ENCODE measurements around the gene PPM1F. TPM values are rescaled to one million over a fixed set of nuclear protein-coding genes. Genes with fewer than 3 reads are reported as not detected.

PPM1F gene
- total and polyA plus RNA-seq, 2 donors (not counting 1 experiment from before 2014, with no cell fraction given) = 12.5 to 37.0 TPM

DNA sequence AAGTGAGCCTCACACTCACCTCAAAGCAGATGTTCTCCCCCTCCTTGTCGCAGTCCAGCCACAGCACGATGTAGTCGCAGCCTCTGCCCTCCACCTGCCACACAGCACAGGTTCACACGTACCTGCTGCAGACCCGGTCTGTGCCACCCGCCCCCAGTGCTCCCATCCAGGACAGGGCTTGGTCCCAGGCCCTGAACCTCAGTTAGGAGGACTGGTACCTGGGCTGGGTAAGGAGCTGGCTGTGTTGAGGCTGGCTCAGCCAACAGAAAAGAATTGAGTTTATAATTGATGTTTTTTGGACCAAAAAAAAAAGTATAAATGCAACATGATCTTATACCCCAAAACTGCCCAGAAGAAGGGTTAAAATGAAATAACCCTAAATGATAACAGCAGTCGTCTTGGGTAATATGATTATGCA lies 19.2 kb upstream of the PPM1F start:
- no peaks in the 10 kb centered on the region for H3K9me3 ChIP-seq (ENCODE audit: control insufficient read depth, insufficient read depth, low read depth, low read length)
- DNase-seq (ENCODE audit: low read depth in 2 of 2) = no peak
- no peaks in the 10 kb centered on the region for H3K27me3 ChIP-seq (ENCODE audit: control insufficient read depth, insufficient read depth, low read length)
- no peak overlapping the region for H3K27ac ChIP-seq (ENCODE audit: insufficient read depth, low read length)
- H4K20me1 ChIP-seq (ENCODE audit: control insufficient read depth, extremely low read depth, insufficient read depth, low read length) = no peaks in the 10 kb centered on the region
- no peak overlapping the region for H3K4me2 ChIP-seq (ENCODE audit: extremely low read depth, insufficient read depth, low read length)
- H2AFZ ChIP-seq (ENCODE audit: low read length) = no peak overlapping the region
- peaks cover 41% of the 10 kb centered on the region for H3K36me3 ChIP-seq (ENCODE audit: control insufficient read depth, insufficient read depth, low read length)
- no peaks in the 10 kb centered on the region for H3K4me1 ChIP-seq (ENCODE audit: control insufficient read depth, extremely low read depth, insufficient read depth, low read length)
- H3K4me3 ChIP-seq (replicated peaks in 1 of 4; ENCODE audit: control extremely low read depth in 1 of 4, insufficient read depth in 1 of 4, low read depth in 3 of 4, low read length in 4 of 4) = no peak overlapping the region
- no peak for TF ChIP-seq EZH2 (IDR thresholded peaks at IDR 0.05; ENCODE audit: low read length, missing control alignments)
- TF ChIP-seq, protein P1, sequence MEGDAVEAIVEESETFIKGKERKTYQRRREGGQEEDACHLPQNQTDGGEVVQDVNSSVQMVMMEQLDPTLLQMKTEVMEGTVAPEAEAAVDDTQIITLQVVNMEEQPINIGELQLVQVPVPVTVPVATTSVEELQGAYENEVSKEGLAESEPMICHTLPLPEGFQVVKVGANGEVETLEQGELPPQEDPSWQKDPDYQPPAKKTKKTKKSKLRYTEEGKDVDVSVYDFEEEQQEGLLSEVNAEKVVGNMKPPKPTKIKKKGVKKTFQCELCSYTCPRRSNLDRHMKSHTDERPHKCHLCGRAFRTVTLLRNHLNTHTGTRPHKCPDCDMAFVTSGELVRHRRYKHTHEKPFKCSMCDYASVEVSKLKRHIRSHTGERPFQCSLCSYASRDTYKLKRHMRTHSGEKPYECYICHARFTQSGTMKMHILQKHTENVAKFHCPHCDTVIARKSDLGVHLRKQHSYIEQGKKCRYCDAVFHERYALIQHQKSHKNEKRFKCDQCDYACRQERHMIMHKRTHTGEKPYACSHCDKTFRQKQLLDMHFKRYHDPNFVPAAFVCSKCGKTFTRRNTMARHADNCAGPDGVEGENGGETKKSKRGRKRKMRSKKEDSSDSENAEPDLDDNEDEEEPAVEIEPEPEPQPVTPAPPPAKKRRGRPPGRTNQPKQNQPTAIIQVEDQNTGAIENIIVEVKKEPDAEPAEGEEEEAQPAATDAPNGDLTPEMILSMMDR (conservative IDR thresholded peaks at IDR 0.05 in 1 of 2, IDR thresholded peaks at IDR 0.05 in 1 of 2; ENCODE audit: low read depth in 1 of 2, low read length in 2 of 2) = no peak
- H3K79me2 ChIP-seq (ENCODE audit: control insufficient read depth, insufficient read depth, low read length) = peaks cover 5% of the 10 kb centered on the region
- H3K9ac ChIP-seq (ENCODE audit: insufficient read depth, low read length) = no peak overlapping the region

DNA sequence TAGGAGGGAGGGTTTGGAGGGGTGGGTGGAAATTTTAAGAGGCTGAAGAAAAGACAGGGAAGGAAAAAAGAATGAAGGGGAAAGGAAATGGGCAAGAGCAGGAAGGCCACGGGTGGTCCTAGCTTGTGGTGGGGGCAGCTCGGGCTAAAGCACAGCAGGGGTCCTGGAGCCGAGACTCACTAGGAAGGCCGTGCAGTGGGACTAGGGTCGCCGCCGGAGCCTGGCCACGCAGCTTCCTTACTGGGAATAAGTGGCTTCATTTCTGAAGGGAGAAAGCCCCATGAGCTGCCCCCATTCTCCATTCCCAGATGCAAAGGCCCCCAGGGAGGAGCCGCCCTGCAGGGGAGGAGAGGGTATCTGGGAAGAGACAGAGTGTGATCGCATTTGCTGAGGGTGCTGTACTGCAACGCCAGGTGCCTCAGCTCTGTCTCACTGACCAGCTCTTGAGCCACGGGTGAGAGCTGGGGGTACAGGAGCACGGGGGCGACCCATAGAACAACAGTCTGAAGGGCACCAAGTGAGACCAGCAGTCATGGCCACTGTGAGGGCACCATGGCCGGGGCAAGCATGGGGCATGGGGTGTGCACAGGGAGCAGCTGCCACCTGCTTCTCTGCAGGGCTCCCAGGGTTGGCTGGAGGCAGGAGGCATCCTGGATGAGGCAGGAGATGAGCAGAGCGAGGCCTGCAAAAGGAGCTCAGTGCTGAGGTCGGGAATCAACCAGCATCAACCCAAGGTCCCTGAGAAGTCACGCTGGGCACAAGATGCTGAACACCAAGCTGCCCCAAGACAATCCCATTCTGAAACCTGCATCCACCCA lies 18.4 kb upstream of the PPM1F start:
- Histone ChIP-seq H3K79me2 (ENCODE audit: control insufficient read depth, insufficient read depth, low read length) (no peaks in the 10 kb centered on the region), H3K4me1 (ENCODE audit: control insufficient read depth, extremely low read depth, insufficient read depth, low read length) (no peaks in the 10 kb centered on the region), H3K4me2 (ENCODE audit: extremely low read depth, insufficient read depth, low read length) (no peak overlapping the region), H4K20me1 (ENCODE audit: control insufficient read depth, extremely low read depth, insufficient read depth, low read length) (no peaks in the 10 kb centered on the region), H2AFZ (ENCODE audit: low read length) (no peak overlapping the region), H3K9me3 (ENCODE audit: control insufficient read depth, insufficient read depth, low read depth, low read length) (no peaks in the 10 kb centered on the region), H3K27ac (ENCODE audit: insufficient read depth, low read length) (no peak overlapping the region), H3K27me3 (ENCODE audit: control insufficient read depth, insufficient read depth, low read length) (no peaks in the 10 kb centered on the region), H3K4me3 (replicated peaks in 1 of 4; ENCODE audit: control extremely low read depth in 1 of 4, insufficient read depth in 1 of 4, low read depth in 3 of 4, low read length in 4 of 4) (no peak overlapping the region), H3K9ac (ENCODE audit: insufficient read depth, low read length) (no peak overlapping the region), H3K36me3 (ENCODE audit: control insufficient read depth, insufficient read depth, low read length) (peaks cover 44% of the 10 kb centered on the region)
- no peak for TF ChIP-seq EZH2 (IDR thresholded peaks at IDR 0.05; ENCODE audit: low read length, missing control alignments)
- TF ChIP-seq, protein P1 (conservative IDR thresholded peaks at IDR 0.05 in 1 of 2, IDR thresholded peaks at IDR 0.05 in 1 of 2; ENCODE audit: low read depth in 1 of 2, low read length in 2 of 2) = no peak
- no peak for DNase-seq (ENCODE audit: low read depth in 2 of 2)

DNA sequence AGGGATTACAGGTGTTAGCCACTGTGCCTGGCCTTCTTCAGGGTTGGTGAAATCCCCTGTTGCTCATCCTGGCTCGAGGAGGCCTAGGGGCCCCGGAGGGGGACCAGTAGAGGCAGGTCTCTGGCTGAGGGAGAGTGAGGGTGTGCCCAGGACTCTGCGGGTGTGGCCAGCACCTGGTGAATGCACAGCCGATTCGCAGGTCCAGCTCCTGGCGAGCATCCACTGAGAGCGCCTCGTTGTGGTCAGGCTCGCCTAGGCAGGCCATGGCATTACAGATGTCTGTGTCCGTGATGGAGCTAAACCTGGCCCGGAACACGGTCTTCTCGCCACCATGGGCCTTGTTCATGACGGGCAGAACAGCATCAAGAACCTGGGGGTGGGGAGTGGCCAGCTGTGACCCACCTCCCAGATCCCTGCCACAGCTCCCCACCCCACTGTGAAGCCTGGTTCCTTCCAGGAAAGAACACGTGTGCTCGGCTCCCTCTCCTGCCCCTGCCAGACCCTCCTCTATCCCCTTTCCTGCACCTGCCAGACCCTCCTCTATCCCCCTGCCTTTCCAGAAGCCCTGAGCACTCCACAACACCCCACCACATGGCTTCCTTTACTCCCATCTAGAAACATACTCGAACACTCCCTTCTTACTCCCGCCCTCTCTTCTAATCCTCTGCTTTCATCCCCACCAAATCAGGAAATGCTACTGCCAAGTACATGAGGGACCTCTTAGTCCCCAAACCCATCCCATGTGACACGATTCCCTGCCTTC lies 17.6 kb upstream of the PPM1F start:
- DNase-seq (ENCODE audit: low read depth in 2 of 2) = no peak
- H3K27me3 ChIP-seq (ENCODE audit: control insufficient read depth, insufficient read depth, low read length) = no peaks in the 10 kb centered on the region
- no peaks in the 10 kb centered on the region for H3K9me3 ChIP-seq (ENCODE audit: control insufficient read depth, insufficient read depth, low read depth, low read length)
- peaks cover 46% of the 10 kb centered on the region for H3K36me3 ChIP-seq (ENCODE audit: control insufficient read depth, insufficient read depth, low read length)
- H3K27ac ChIP-seq (ENCODE audit: insufficient read depth, low read length) = no peak overlapping the region
- no peaks in the 10 kb centered on the region for H4K20me1 ChIP-seq (ENCODE audit: control insufficient read depth, extremely low read depth, insufficient read depth, low read length)
- H3K79me2 ChIP-seq (ENCODE audit: control insufficient read depth, insufficient read depth, low read length) = no peaks in the 10 kb centered on the region
- no peak for TF ChIP-seq EZH2 (IDR thresholded peaks at IDR 0.05; ENCODE audit: low read length, missing control alignments)
- TF ChIP-seq, protein P1 (conservative IDR thresholded peaks at IDR 0.05 in 1 of 2, IDR thresholded peaks at IDR 0.05 in 1 of 2; ENCODE audit: low read depth in 1 of 2, low read length in 2 of 2) = no peak
- H3K4me1 ChIP-seq (ENCODE audit: control insufficient read depth, extremely low read depth, insufficient read depth, low read length) = no peaks in the 10 kb centered on the region
- H3K4me2 ChIP-seq (ENCODE audit: extremely low read depth, insufficient read depth, low read length) = no peak overlapping the region
- H3K9ac ChIP-seq (ENCODE audit: insufficient read depth, low read length) = no peak overlapping the region
- no peak overlapping the region for H3K4me3 ChIP-seq (replicated peaks in 1 of 4; ENCODE audit: control extremely low read depth in 1 of 4, insufficient read depth in 1 of 4, low read depth in 3 of 4, low read length in 4 of 4)
- H2AFZ ChIP-seq (ENCODE audit: low read length) = no peak overlapping the region
